K562 (cell line): ENCODE results near the gene ORAI3. TPM values are rescaled to one million over a fixed set of nuclear protein-coding genes. Genes with fewer than 3 reads are reported as not detected.

Experiments
- ATAC-seq: fragments of 200-7000 bp; cut with Tn5 transposase; 3 replicates; pipeline ENCODE4 v1.9.1; 2020; ENCODE audit warnings: moderate library complexity
- BruUV-seq: library from RNA; stranded (reverse); fragments of 400-500 nt; replicated peaks from 2 replicates; lab custom pipeline; 2021; lab: Mats Ljungman, UMichigan
- CTCF ChIA-PET: fragments of 300-600 bp; formaldehyde crosslinking; extraction: SDS; loops from one replicate; lab custom pipeline; 2021; ENCODE audit warnings: low intra/inter-chr PET ratio; lab: Yijun Ruan, JAX
- POLR2A ChIA-PET: fragments of 300-600, 350-650 bp; sonication (Branson Sonifier 250); formaldehyde crosslinking; extraction: SDS; loops from one replicate; lab custom pipeline; 2021; ENCODE audit warnings: antibody characterized with exemption, inconsistent platforms; lab: Yijun Ruan, JAX
- DNase-seq, 4 experiments: peaks; one replicate each; pipeline versions ENCODE4 v3.0.0 to v3.0.0-alpha.2; 2011 to 2018; ENCODE audit warnings: low spot score in 3 of 4, mixed read lengths in 3 of 4; ENCODE audit errors: extremely low read depth in 1 of 4
- FAIRE-seq: peaks from 2 replicates; lab custom pipeline; 2011; peaks lifted over from hg19 to GRCh38; lab: Jason Lieb, UNC
- H2AFZ ChIP-seq: 2 replicates; pipeline ENCODE4 v1.6.0; 2011; ENCODE audit warnings: low read depth, low read length, control low read depth, inconsistent platforms
- H3K27ac ChIP-seq: fragments of 200-600 bp; 3 replicates; pipeline ENCODE4 v1.8.0; 2011; ENCODE audit warnings: low read depth, mild to moderate bottlenecking, control low read depth, inconsistent platforms, low read length, moderate library complexity, mixed read lengths; ENCODE audit errors: extremely low read depth
- H3K27me3 ChIP-seq, 2 experiments: fragments of 300-600 bp in 1 of 2; 2 replicates in 1 of 2; 3 replicates in 1 of 2; pipeline versions ENCODE4 v1.6.0 to v1.8.0; 2011; ENCODE audit warnings: inconsistent platforms in 2 of 2, low read length in 2 of 2, mild to moderate bottlenecking in 1 of 2, mixed read lengths in 1 of 2, moderate library complexity in 1 of 2; ENCODE audit not compliant: control insufficient read depth in 2 of 2, insufficient read depth in 2 of 2
- H3K36me3 ChIP-seq: fragments of 300-600 bp; 3 replicates; pipeline ENCODE4 v1.8.0; 2011; ENCODE audit warnings: mild to moderate bottlenecking, low read length, inconsistent platforms; ENCODE audit not compliant: control insufficient read depth, insufficient read depth
- H3K4me1 ChIP-seq, 2 experiments: fragments of 200-600 bp in 1 of 2; replicated peaks in 1 of 2; 2 replicates in 1 of 2; 3 replicates in 1 of 2; pipeline versions ENCODE4 v1.5.1 to v1.8.0; 2011; ENCODE audit warnings: inconsistent platforms in 2 of 2, low read length in 2 of 2, mild to moderate bottlenecking in 1 of 2, mixed read lengths in 1 of 2, moderate library complexity in 1 of 2; ENCODE audit not compliant: control insufficient read depth in 2 of 2, insufficient read depth in 2 of 2
- H3K4me2 ChIP-seq: 2 replicates; pipeline ENCODE4 v1.6.1; 2011; ENCODE audit warnings: low read length, control low read depth, inconsistent platforms, mixed read lengths; ENCODE audit not compliant: insufficient read depth
- H3K4me3 ChIP-seq: fragments of 200-600 bp; sonication (generic), shearing (Covaris generic); 2 replicates; pipeline ENCODE4 v1.5.1; 2016; ENCODE audit warnings: control low read depth, inconsistent platforms
- H3K79me2 ChIP-seq: fragments of 200-600 bp; 3 replicates; pipeline ENCODE4 v1.8.0; 2011; ENCODE audit warnings: low read length, inconsistent platforms; ENCODE audit not compliant: control insufficient read depth, insufficient read depth
- H3K9ac ChIP-seq, 2 experiments: 2 replicates each; pipeline versions ENCODE4 v1.6.0 to v1.6.1; 2011; ENCODE audit warnings: low read depth in 2 of 2, low read length in 2 of 2, control low read depth in 1 of 2, inconsistent platforms in 1 of 2, mild to moderate bottlenecking in 1 of 2, mixed read lengths in 1 of 2; ENCODE audit not compliant: insufficient read depth in 1 of 2
- H3K9me1 ChIP-seq: one replicate; pipeline ENCODE4 v1.6.0; 2011; ENCODE audit warnings: inconsistent platforms, mild to moderate bottlenecking, low read length, moderate library complexity; ENCODE audit not compliant: control insufficient read depth, insufficient read depth
- H3K9me3 ChIP-seq: replicated peaks from 2 replicates; pipeline ENCODE4 v1.5.1; 2011; ENCODE audit warnings: low read depth, low read length, inconsistent platforms; ENCODE audit not compliant: control insufficient read depth, insufficient read depth
- H4K20me1 ChIP-seq: replicated peaks from 2 replicates; pipeline ENCODE4 v1.6.1; 2011; ENCODE audit warnings: low read length, inconsistent platforms, mixed read lengths; ENCODE audit not compliant: control insufficient read depth, insufficient read depth
- ARID1B ChIP-seq: fragments of 450-650 bp; IDR thresholded peaks from 2 replicates; pipeline ENCODE4 v1.6.1; 2016; ENCODE audit warnings: antibody characterized with exemption, mild to moderate bottlenecking, inconsistent platforms
- BHLHE40 ChIP-seq: IDR thresholded peaks from 2 replicates; pipeline ENCODE4 v1.6.1; 2011; ENCODE audit warnings: low read length, improper control_type of control experiment
- HCFC1 ChIP-seq: IDR thresholded peaks from 2 replicates; pipeline ENCODE4 v1.6.1; 2012; ENCODE audit warnings: low read depth, low read length, improper control_type of control experiment
- HDAC3 ChIP-seq: fragments of 450-650 bp; IDR thresholded peaks from 2 replicates; pipeline ENCODE4 v1.6.1; 2018; ENCODE audit warnings: borderline replicate concordance, mild to moderate bottlenecking, moderate library complexity; ENCODE audit not compliant: partially characterized antibody
- HLTF ChIP-seq: fragments of 450-650 bp; IDR thresholded peaks from 2 replicates; pipeline ENCODE4 v1.6.1; 2016
- HOMEZ ChIP-seq: fragments of 250-450 bp; sonication (Bioruptor Pico); IDR thresholded peaks from 2 replicates; pipeline ENCODE4 v1.4.0; 2020; ENCODE audit warnings: mild to moderate bottlenecking, moderate library complexity
- KLF10 ChIP-seq: fragments of 250-450 bp; sonication (Bioruptor Pico); IDR thresholded peaks from 2 replicates; pipeline ENCODE4 v1.6.1; 2021; ENCODE audit warnings: matching md5 sums
- NFXL1 ChIP-seq: fragments of 450-650 bp; formaldehyde crosslinking; IDR thresholded peaks from 2 replicates; pipeline ENCODE4 v1.4.0; 2021; ENCODE audit warnings: mild to moderate bottlenecking
- RBM25 ChIP-seq: fragments of 200-400 bp; formaldehyde crosslinking; IDR thresholded peaks from 2 replicates; pipeline ENCODE4 v1.6.1; 2018; ENCODE audit warnings: low read length, low read depth, moderate library complexity; ENCODE audit not compliant: severe bottlenecking
- RFX1 ChIP-seq: fragments of 450-650 bp; IDR thresholded peaks from 2 replicates; pipeline ENCODE4 v1.6.1; 2016; ENCODE audit warnings: mild to moderate bottlenecking, moderate library complexity
- SNAPC5 ChIP-seq: fragments of 250-450 bp; sonication (Bioruptor Pico); IDR thresholded peaks from 2 replicates; pipeline ENCODE4 v1.8.0; 2021; ENCODE audit warnings: moderate library complexity, mild to moderate bottlenecking, inconsistent platforms
- ZKSCAN8 ChIP-seq: fragments of 200-800 bp; sonication (Bioruptor generic); IDR thresholded peaks from 2 replicates; pipeline ENCODE4 v1.6.1; 2016; ENCODE audit warnings: missing genetic modification characterization, missing compliant biosample characterization
- ZNF23 ChIP-seq: fragments of 250-450 bp; sonication (Bioruptor Pico); IDR thresholded peaks from 2 replicates; pipeline ENCODE4 v1.4.0; 2020; ENCODE audit warnings: mild to moderate bottlenecking
- ZNF24 ChIP-seq: fragments of 450-650 bp; IDR thresholded peaks from 2 replicates; pipeline ENCODE4 v1.6.1; 2016
- WGBS: fragments of 100-300 bp; shearing (Covaris generic); methylation state at CpG from one replicate; pipeline ENCODE4 v1.1.6; 2016; ENCODE audit warnings: low coverage, mixed read lengths; ENCODE audit not compliant: insufficient coverage; ENCODE audit errors: missing lambda C conversion rate; 5-methylcytosine and 5-hydroxymethylcytosine counted together
- in situ Hi-C: fragments of 300-500 bp; cut with MboI; formaldehyde crosslinking; loops from 4 replicates; pipeline ENCODE4 v1.15.0; 2018; ENCODE audit warnings: inconsistent platforms, mixed read lengths
- intact Hi-C: fragments of 100-400 bp; cut with micrococcal nuclease; formaldehyde crosslinking; loops from 2 replicates; pipeline ENCODE4 v1.14.2; 2022
- polyA plus RNA-seq, 8 experiments: library from polyadenylated mRNA; depleted of rRNA in 4 of 8; stranded (reverse) in 5 of 8; unstranded in 3 of 8; fragments of >200 nt; fragmentation: Nextera tagmentation in 2 of 8; fragmentation: Illumina TruSeq in 1 of 8; extraction: Ambion mirVana in 2 of 8; extraction: Trizol in 1 of 8; gene quantifications; 2 replicates each; pipeline versions ENCODE4 v1.2.1 to v1.2.3, GENCODE V29; 2011 to 2014; ENCODE audit warnings: inconsistent platforms in 1 of 8, missing spikeins in 1 of 8
- total RNA-seq, 7 experiments: library from RNA; depleted of rRNA in 6 of 7; stranded (reverse); fragments of >200 nt in 6 of 7; fragmentation: Illumina TruSeq in 2 of 7; extraction: Trizol in 2 of 7; gene quantifications; 2 replicates each; pipeline versions ENCODE4 v1.2.1 to v1.2.3, GENCODE V29; 2011 to 2021; ENCODE audit warnings: low replicate concordance in 1 of 7

ORAI3 gene
- total and polyA plus RNA-seq, 9 of the 15 experiments (the other 6 are each of a cell fraction or from before 2014, with no cell fraction given), result 4.9 to 23.3 (median 14.1) TPM

- no TSS peak for BruUV-seq
- 87% methylated on average over 11 of the region's 11 CpGs for WGBS
- no peaks in the 10 kb centered on the region for H3K9me3 ChIP-seq
- TF ChIP-seq ZNF23 (CRISPR knock-in tag), result no peak
- no peak for TF ChIP-seq ARID1B
- no peak for TF ChIP-seq ZNF24
- no peak for TF ChIP-seq RBM25
- TF ChIP-seq RFX1, result no peak
- no peak for TF ChIP-seq HOMEZ (CRISPR knock-in tag)
- TF ChIP-seq SNAPC5 (CRISPR knock-in tag), result no peak
- no peak for TF ChIP-seq NFXL1 (CRISPR knock-in tag)
- TF ChIP-seq BHLHE40, result no peak
- TF ChIP-seq HCFC1, result no peak
- TF ChIP-seq HDAC3, result no peak
- no peak for TF ChIP-seq KLF10 (CRISPR knock-in tag)
- no peak for TF ChIP-seq HLTF
- no peak for TF ChIP-seq ZKSCAN8 (CRISPR knock-in tag)
- DNase-seq (no peak), ATAC-seq (no peak), FAIRE-seq (no peak)
- peaks cover 13 to 23% of the 10 kb centered on the region in 2 experiments; a peak in 4 of 5 replicates for H3K4me1 ChIP-seq
- no peak overlapping the region for H3K27ac ChIP-seq
- peaks cover 78% of the 10 kb centered on the region for H3K36me3 ChIP-seq
- ChIA-PET POLR2A (interaction anchor here (1.4 kb wide), 1 partner anchor 8 kb away, joined by 3 read pairs; no protein-coding TSS in a partner anchor), CTCF (no interaction called here)
- in situ Hi-C loops (loop anchor here (25.0 kb wide), 1 partner anchor 901 kb away; the partner anchor contains the start of gene ZNF267), intact Hi-C loops (no loop called here)
- H2AFZ ChIP-seq, result no peak overlapping the region
- no peaks in the 10 kb centered on the region for H3K27me3 ChIP-seq
- H3K79me2 ChIP-seq, result peaks cover 30% of the 10 kb centered on the region
- H3K4me2 ChIP-seq, result no peak overlapping the region
- no peak overlapping the region for H3K4me3 ChIP-seq
- peak overlapping the region in 1 of 2 experiments; percentile 6; a peak in 1 of 4 replicates for H3K9ac ChIP-seq
- H4K20me1 ChIP-seq, result peaks cover 6% of the 10 kb centered on the region
- peaks cover 3% of the 10 kb centered on the region for H3K9me1 ChIP-seq
These were observed 12.5 kb downstream of the ORAI3 start for GRCh38 chr16:30961384-30961783.
